Loucy (cell line): ENCODE results near the gene HTD2.
A peak's percentile ranks its signal among the peaks of the same experiment; 100 is the strongest.

Experiments used
- H2AFZ ChIP-seq: fragments of 200-600 bp; sonication (generic); 2 replicates; pipeline ENCODE4 v1.6.0; 2016; ENCODE audit warnings: antibody characterized with exemption, mild to moderate bottlenecking, low read length, moderate library complexity
- H3F3A ChIP-seq: fragments of 200-600 bp; 2 replicates; pipeline ENCODE4 v1.6.0; 2016; ENCODE audit warnings: antibody characterized with exemption, low read depth, mild to moderate bottlenecking
- H3K27me3 ChIP-seq: fragments of 200-600 bp; sonication (generic); 2 replicates; pipeline ENCODE4 v1.6.1; 2014; ENCODE audit warnings: low read length, mild to moderate bottlenecking; ENCODE audit not compliant: insufficient read depth, poor library complexity, severe bottlenecking
- H3K36me3 ChIP-seq: fragments of 200-600 bp; sonication (generic); 2 replicates; pipeline ENCODE4 v1.6.1; 2016; ENCODE audit warnings: low read length; ENCODE audit not compliant: insufficient read depth
- H3K4me1 ChIP-seq: fragments of 200-600 bp; sonication (generic); 2 replicates; pipeline ENCODE4 v1.5.1; 2014; ENCODE audit warnings: low read length, mild to moderate bottlenecking; ENCODE audit not compliant: insufficient read depth, poor library complexity, severe bottlenecking
- H3K4me2 ChIP-seq: fragments of 200-600 bp; sonication (generic); 2 replicates; pipeline ENCODE4 v1.6.0; 2014; ENCODE audit warnings: antibody characterized with exemption, low read length, low read depth, mild to moderate bottlenecking; ENCODE audit not compliant: poor library complexity, severe bottlenecking
- H3K4me3 ChIP-seq: fragments of 200-600 bp; sonication (generic); 2 replicates; pipeline ENCODE4 v1.5.1; 2014; ENCODE audit warnings: low read length, mild to moderate bottlenecking, mixed read lengths; ENCODE audit not compliant: poor library complexity, severe bottlenecking
- H3K79me2 ChIP-seq: fragments of 200-600 bp; sonication (generic); 2 replicates; pipeline ENCODE4 v1.6.1; 2014; ENCODE audit warnings: low read length; ENCODE audit not compliant: insufficient read depth
- H3K9ac ChIP-seq: fragments of 200-600 bp; sonication (generic); 2 replicates; pipeline ENCODE4 v1.6.0; 2014; ENCODE audit warnings: mild to moderate bottlenecking, low read depth, low read length, moderate library complexity; ENCODE audit not compliant: poor library complexity, severe bottlenecking
- H3K9me2 ChIP-seq: fragments of 200-600 bp; sonication (generic); replicated peaks from 2 replicates; pipeline ENCODE4 v1.6.1; 2016; ENCODE audit warnings: low read depth, low read length, mixed read lengths
- H3K9me3 ChIP-seq: fragments of 200-600 bp; sonication (generic); 2 replicates; pipeline ENCODE4 v1.6.1; 2014; ENCODE audit warnings: mild to moderate bottlenecking, antibody characterized with exemption, low read length, low read depth; ENCODE audit not compliant: insufficient read depth
- H4K20me1 ChIP-seq: fragments of 200-600 bp; sonication (generic); 2 replicates; pipeline ENCODE4 v1.6.0; 2014; ENCODE audit warnings: antibody characterized with exemption, low read length, mild to moderate bottlenecking; ENCODE audit not compliant: insufficient read depth, poor library complexity, severe bottlenecking
- EZH2phosphoT487 ChIP-seq: fragments of 200-600 bp; IDR thresholded peaks from 2 replicates; pipeline ENCODE4 v1.6.1; 2018; ENCODE audit warnings: antibody characterized with exemption, mild to moderate bottlenecking, moderate library complexity, borderline replicate concordance
- TF ChIP-seq, protein P1 (sequence below): fragments of 200-600 bp; sonication (generic); conservative IDR thresholded peaks from 2 replicates; pipeline ENCODE4 v1.5.1; 2014; ENCODE audit warnings: mild to moderate bottlenecking, antibody characterized with exemption, low read length

Gene HTD2

DNA sequence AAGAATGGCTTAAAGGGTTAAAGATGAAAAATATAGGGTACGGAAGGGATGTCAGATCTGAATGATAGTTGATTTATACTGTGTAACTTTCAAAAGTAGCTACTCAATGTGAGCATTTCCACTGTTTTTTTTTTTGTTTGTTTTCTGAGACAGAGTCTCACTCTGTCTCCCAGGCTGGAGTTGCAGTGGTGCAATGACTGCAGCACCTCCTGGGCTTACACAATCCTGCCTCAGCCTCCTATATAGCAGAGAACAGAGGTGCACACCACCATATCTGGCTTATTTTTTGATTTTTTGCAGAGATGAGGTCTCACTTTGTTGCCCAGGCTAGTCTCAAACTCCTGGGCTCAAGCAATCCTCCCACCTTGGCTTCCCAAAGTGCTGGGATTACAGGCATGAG is 16.5 kb downstream of the HTD2 start:
- TF ChIP-seq, protein P1, sequence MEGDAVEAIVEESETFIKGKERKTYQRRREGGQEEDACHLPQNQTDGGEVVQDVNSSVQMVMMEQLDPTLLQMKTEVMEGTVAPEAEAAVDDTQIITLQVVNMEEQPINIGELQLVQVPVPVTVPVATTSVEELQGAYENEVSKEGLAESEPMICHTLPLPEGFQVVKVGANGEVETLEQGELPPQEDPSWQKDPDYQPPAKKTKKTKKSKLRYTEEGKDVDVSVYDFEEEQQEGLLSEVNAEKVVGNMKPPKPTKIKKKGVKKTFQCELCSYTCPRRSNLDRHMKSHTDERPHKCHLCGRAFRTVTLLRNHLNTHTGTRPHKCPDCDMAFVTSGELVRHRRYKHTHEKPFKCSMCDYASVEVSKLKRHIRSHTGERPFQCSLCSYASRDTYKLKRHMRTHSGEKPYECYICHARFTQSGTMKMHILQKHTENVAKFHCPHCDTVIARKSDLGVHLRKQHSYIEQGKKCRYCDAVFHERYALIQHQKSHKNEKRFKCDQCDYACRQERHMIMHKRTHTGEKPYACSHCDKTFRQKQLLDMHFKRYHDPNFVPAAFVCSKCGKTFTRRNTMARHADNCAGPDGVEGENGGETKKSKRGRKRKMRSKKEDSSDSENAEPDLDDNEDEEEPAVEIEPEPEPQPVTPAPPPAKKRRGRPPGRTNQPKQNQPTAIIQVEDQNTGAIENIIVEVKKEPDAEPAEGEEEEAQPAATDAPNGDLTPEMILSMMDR = no peak
- no peak for TF ChIP-seq EZH2phosphoT487
- Histone ChIP-seq H3K9me3 (no peaks in the 10 kb centered on the region), H3K36me3 (peaks cover 13% of the 10 kb centered on the region; the same call in 1 of the 2 replicates), H3K9ac (no peak overlapping the region), H3K27me3 (no peaks in the 10 kb centered on the region), H3K4me2 (no peak overlapping the region), H3K4me1 (peaks cover 13% of the 10 kb centered on the region), H3F3A (no peaks in the 10 kb centered on the region), H4K20me1 (no peaks in the 10 kb centered on the region), H3K4me3 (no peak overlapping the region), H3K9me2 (no peaks in the 10 kb centered on the region), H2AFZ (no peak overlapping the region), H3K79me2 (no peaks in the 10 kb centered on the region)

DNA sequence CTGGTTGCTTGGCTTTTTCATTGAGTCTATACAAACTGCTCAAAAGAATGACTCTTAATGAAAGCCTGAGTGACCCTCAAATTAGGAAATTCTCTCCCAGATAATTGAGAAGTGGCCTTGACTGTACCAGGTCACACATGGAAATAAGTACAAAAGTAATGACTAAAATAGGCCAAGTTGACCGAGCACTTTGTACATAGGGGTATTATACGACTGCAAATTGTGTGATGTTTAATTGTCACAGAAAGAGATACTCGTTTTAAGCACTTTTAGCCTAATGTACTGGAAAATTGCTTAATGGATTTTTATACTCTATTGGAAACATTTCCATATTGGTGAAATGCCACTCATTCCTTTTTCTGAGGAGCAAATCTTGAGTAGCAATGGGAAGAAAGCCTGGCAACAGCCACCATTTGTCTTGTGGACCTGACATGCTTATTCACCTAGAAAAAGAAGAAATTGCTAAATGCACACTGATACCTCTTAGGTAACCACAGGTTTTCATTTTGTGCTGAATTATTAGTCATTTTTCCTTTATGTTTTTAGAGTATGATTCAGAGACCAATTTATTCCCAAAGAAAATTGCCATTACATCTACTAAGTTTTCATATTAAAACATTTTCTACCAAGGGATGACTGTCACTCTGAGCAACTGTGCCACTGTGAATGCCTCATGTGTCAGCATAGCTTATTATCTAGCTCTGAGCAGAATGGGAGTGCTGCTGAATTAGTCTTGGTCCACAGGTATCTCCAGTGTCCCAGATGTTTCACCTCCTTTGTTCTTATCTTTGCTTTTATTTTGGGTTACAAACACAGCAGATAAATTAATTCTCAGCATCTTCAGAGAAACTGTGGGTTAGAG is 17.4 kb downstream of the HTD2 start:
- no peaks in the 10 kb centered on the region for H3K79me2 ChIP-seq
- no peak overlapping the region for H3K4me2 ChIP-seq
- TF ChIP-seq, protein P1 = no peak
- no peak for TF ChIP-seq EZH2phosphoT487

DNA sequence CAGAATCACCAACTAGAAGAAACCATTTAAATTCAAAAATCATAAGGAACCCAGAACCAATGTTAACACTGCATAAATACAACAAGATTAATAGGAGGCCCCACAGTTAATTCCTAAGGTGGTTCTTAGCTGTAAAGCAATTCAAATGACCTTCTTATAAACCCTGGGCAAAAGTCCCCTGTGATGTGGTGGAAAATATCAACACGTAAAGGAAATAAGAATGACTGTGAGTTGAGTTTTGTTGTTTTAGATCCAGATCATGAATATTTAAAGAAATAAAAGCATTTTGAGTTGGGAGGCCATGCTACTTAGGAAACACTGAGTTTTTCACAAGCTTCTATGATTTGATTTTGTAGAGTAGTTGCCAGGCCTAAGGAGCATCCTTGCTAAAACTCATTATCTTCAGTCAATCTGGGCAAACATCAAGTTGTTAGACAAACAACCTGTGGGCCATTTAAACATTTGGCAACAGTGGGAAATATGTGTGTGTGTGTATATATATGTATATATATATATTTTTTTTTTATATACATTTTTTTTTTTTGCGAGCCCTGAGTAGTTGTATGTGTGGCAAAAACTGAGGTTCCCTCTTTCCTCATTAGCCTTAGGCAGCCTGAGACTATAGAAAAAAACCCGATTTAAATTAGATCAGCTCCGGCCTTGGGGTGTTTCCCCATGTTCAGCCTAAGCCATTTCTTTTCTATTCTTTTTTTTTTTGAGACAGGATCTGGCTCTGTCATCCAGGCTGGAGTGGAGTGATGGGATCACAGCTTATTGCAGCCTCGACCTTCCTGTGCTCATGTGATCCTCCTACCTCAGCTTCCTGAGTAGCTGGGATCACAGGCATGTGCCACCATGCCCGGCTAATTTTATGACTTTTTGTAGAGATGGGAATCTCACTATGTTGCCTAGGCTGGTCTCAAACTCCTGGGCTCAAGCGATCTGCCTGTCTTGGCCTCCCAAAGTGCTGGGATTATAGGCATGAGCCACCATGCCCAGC is 18.4 kb downstream of the HTD2 start:
- peak overlapping the region; percentile 20 for H3K4me2 ChIP-seq

More for the DNA sequence above, 17.4 kb downstream of the HTD2 start:
- Histone ChIP-seq H3K9me2 (no peaks in the 10 kb centered on the region), H2AFZ (no peak overlapping the region), H3K36me3 (peaks cover 5% of the 10 kb centered on the region; the same call in 1 of the 2 replicates), H3F3A (no peaks in the 10 kb centered on the region), H3K4me3 (no peak overlapping the region), H3K4me1 (peaks cover 13% of the 10 kb centered on the region), H4K20me1 (no peaks in the 10 kb centered on the region), H3K9me3 (no peaks in the 10 kb centered on the region), H3K9ac (no peak overlapping the region), H3K27me3 (no peaks in the 10 kb centered on the region)

More for the DNA sequence above, 18.4 kb downstream of the HTD2 start:
- no peak for TF ChIP-seq EZH2phosphoT487
- TF ChIP-seq, protein P1 = no peak
- H3K27me3 ChIP-seq = no peaks in the 10 kb centered on the region
- no peaks in the 10 kb centered on the region for H3K36me3 ChIP-seq
- no peak overlapping the region for H2AFZ ChIP-seq
- H3K4me1 ChIP-seq = peaks cover 13% of the 10 kb centered on the region
- no peaks in the 10 kb centered on the region for H4K20me1 ChIP-seq
- H3K4me3 ChIP-seq = no peak overlapping the region
- H3K9ac ChIP-seq = no peak overlapping the region
- H3K9me3 ChIP-seq = no peaks in the 10 kb centered on the region
- no peaks in the 10 kb centered on the region for H3F3A ChIP-seq
- H3K79me2 ChIP-seq = no peaks in the 10 kb centered on the region
- H3K9me2 ChIP-seq = no peaks in the 10 kb centered on the region
